Mesendoderm (in vitro differentiated cells): ENCODE measurements around the gene SYP.
A peak's percentile ranks its signal among the peaks of the same experiment; 100 is the strongest.

ENCODE experiments used
- DNase-seq: peaks from one replicate; pipeline ENCODE4 v3.0.0; 2013
- H2AK5ac ChIP-seq: 2 replicates; pipeline ENCODE4 v1.6.1; 2013; ENCODE audit warnings: low read length, inconsistent platforms
- H2BK120ac ChIP-seq: 2 replicates; pipeline ENCODE4 v1.6.1; 2013; ENCODE audit warnings: low read depth, mild to moderate bottlenecking, low read length, moderate library complexity, mixed read lengths
- H2BK15ac ChIP-seq: replicated peaks from 2 replicates; pipeline ENCODE4 v1.6.1; 2013; ENCODE audit warnings: low read depth, mild to moderate bottlenecking, moderate library complexity
- H2BK5ac ChIP-seq: 2 replicates; pipeline ENCODE4 v1.6.1; 2013; ENCODE audit warnings: low read length, inconsistent platforms
- H3K18ac ChIP-seq: 2 replicates; pipeline ENCODE4 v1.6.1; 2013; ENCODE audit warnings: mild to moderate bottlenecking, low read length, mixed read lengths
- H3K23ac ChIP-seq: one replicate; pipeline ENCODE4 v1.6.1; 2013; ENCODE audit warnings: low read length
- H3K27ac ChIP-seq: 2 replicates; pipeline ENCODE4 v1.5.1; 2013; ENCODE audit warnings: low read depth, mild to moderate bottlenecking, inconsistent platforms, low read length, moderate library complexity
- H3K27me3 ChIP-seq: 2 replicates; pipeline ENCODE4 v1.6.1; 2013; ENCODE audit warnings: low read length, control low read depth, mild to moderate bottlenecking, inconsistent platforms; ENCODE audit not compliant: insufficient read depth, poor library complexity
- H3K36me3 ChIP-seq: 2 replicates; pipeline ENCODE4 v1.6.1; 2013; ENCODE audit warnings: low read length, inconsistent platforms; ENCODE audit not compliant: control insufficient read depth, insufficient read depth
- H3K4ac ChIP-seq: one replicate; pipeline ENCODE4 v1.6.1; 2013; ENCODE audit warnings: low read depth, mild to moderate bottlenecking, low read length, moderate library complexity
- H3K4me1 ChIP-seq: 2 replicates; pipeline ENCODE4 v1.6.1; 2013; ENCODE audit warnings: low read depth, low read length, inconsistent platforms; ENCODE audit not compliant: control insufficient read depth
- H3K4me2 ChIP-seq: 2 replicates; pipeline ENCODE4 v1.6.1; 2013; ENCODE audit warnings: low read length
- H3K4me3 ChIP-seq: 2 replicates; pipeline ENCODE4 v1.5.1; 2013; ENCODE audit warnings: mild to moderate bottlenecking, low read length
- H3K56ac ChIP-seq: one replicate; pipeline ENCODE4 v1.6.1; 2013; ENCODE audit warnings: low read length
- H3K79me1 ChIP-seq: 2 replicates; pipeline ENCODE4 v1.6.1; 2013; ENCODE audit warnings: low read length, inconsistent platforms
- H3K79me2 ChIP-seq: 2 replicates; pipeline ENCODE4 v1.6.1; 2013; ENCODE audit warnings: mild to moderate bottlenecking, low read length; ENCODE audit not compliant: control insufficient read depth, insufficient read depth
- H3K9ac ChIP-seq: 2 replicates; pipeline ENCODE4 v1.6.1; 2013; ENCODE audit warnings: low read length, inconsistent platforms
- H4K5ac ChIP-seq: one replicate; pipeline ENCODE4 v1.6.1; 2013; ENCODE audit warnings: low read length
- H4K8ac ChIP-seq: one replicate; pipeline ENCODE4 v1.6.1; 2013; ENCODE audit warnings: low read depth, mild to moderate bottlenecking, control low read depth, low read length, moderate library complexity
- WGBS: extraction: QIAGEN DNeasy Blood & Tissue Kit; methylation state at CpG from one replicate; pipeline ENCODE4 v1.1.7; 2013; ENCODE audit warnings: low lambda C conversion rate, missing lambda C conversion rate; ENCODE audit not compliant: insufficient coverage; ENCODE audit errors: extremely low coverage; 5-methylcytosine and 5-hydroxymethylcytosine counted together

The SYP gene

DNA sequence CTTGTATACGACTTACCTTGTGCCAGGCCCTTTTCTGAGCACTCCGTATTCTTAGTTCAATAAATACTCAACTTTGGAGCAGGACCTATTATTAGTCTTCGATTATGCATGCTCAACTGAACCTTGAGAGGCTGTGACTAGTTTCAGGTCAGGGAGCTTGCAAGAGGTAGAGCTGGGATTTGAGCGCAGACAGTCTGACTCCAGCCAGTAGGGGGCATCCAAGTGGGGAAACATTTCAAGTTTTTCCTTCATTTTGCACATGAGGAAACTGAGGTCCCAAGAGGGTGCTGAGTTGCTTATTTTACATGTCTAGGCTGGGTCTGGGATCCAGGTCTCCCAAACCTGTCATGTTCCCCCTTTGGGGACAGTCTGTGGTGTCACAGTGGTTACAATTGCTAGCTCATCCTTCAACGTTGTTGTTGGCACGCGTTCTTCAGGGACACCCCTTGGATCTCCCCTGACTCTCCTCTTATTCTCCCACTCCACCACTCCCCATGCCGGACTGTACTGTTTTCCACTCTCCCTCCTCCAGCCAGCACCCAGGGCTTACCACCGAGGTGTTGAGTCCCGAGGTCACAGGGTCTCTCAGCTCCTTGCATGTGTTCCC lies 7.2 kb downstream of the SYP start:
- no peak overlapping the region for H3K56ac ChIP-seq
- no peak overlapping the region for H2AK5ac ChIP-seq
- no peak overlapping the region for H2BK15ac ChIP-seq
- no peaks in the 10 kb centered on the region for H3K4me1 ChIP-seq
- H3K9ac ChIP-seq = no peak overlapping the region
- H4K5ac ChIP-seq = no peak overlapping the region
- H3K79me2 ChIP-seq = no peaks in the 10 kb centered on the region
- no peak overlapping the region for H3K4ac ChIP-seq
- H3K27ac ChIP-seq = no peak overlapping the region
- no peaks in the 10 kb centered on the region for H3K36me3 ChIP-seq
- peak; percentile 46 for DNase-seq
- no peak overlapping the region for H3K23ac ChIP-seq
- WGBS = no CpG with 5 or more reads among the region's 10 CpGs
- H3K4me3 ChIP-seq = no peak overlapping the region
- no peak overlapping the region for H3K4me2 ChIP-seq
- H3K18ac ChIP-seq = no peak overlapping the region
- no peaks in the 10 kb centered on the region for H3K27me3 ChIP-seq
- no peaks in the 10 kb centered on the region for H3K79me1 ChIP-seq
- no peak overlapping the region for H2BK120ac ChIP-seq
- H4K8ac ChIP-seq = no peak overlapping the region
- no peak overlapping the region for H2BK5ac ChIP-seq

DNA sequence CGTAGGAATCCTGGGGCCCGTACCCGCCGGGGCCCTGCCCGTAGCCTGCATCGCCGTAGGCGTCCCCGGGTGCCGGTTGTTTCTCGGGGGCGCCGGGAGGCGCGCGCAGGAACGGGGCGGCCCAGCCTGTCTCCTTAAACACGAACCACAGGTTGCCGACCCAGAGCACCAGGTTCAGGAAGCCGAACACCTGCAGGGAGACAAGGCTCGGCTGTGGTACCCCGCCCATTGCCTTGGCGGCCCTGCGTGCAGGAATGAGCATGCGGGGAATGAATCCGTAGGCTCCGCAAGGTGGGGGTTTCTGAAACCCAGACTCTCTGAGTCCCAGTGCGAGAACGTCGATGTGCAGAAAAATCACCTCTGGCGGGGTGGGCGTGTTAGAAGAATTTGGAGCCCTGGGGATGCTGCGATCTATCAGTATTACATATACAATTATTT lies 8.4 kb downstream of the SYP start:
- no peak overlapping the region for H4K8ac ChIP-seq
- H3K23ac ChIP-seq = no peak overlapping the region
- peak overlapping the region; percentile 74 for H3K4ac ChIP-seq
- H3K18ac ChIP-seq = peak overlapping the region; percentile 95
- H3K9ac ChIP-seq = peak overlapping the region; percentile 71
- no peak overlapping the region for H2AK5ac ChIP-seq
- no peak overlapping the region for H4K5ac ChIP-seq
- no peak overlapping the region for H2BK5ac ChIP-seq
- WGBS = no CpG with 5 or more reads among the region's 34 CpGs
- no peaks in the 10 kb centered on the region for H3K4me1 ChIP-seq
- peak overlapping the region; percentile 90 for H3K27ac ChIP-seq
- peak overlapping the region; percentile 85 for H3K56ac ChIP-seq
- H3K79me1 ChIP-seq = no peaks in the 10 kb centered on the region
- H3K36me3 ChIP-seq = no peaks in the 10 kb centered on the region
- H2BK120ac ChIP-seq = peak overlapping the region; percentile 40
- no peak overlapping the region for H2BK15ac ChIP-seq
- H3K4me3 ChIP-seq = peak overlapping the region; percentile 23
- DNase-seq = peak; percentile 32
- no peaks in the 10 kb centered on the region for H3K79me2 ChIP-seq
- H3K4me2 ChIP-seq = peak overlapping the region; percentile 2
- H3K27me3 ChIP-seq = no peaks in the 10 kb centered on the region

- H3K36me3 ChIP-seq = no peaks in the 10 kb centered on the region
- H3K18ac ChIP-seq = peak overlapping the region; percentile 95
- H2BK15ac ChIP-seq = no peak overlapping the region
- H2BK120ac ChIP-seq = peak overlapping the region; percentile 40
- H2BK5ac ChIP-seq = no peak overlapping the region
- peak overlapping the region; percentile 71 for H3K9ac ChIP-seq
- peak overlapping the region; percentile 2 for H3K4me2 ChIP-seq
- DNase-seq = peak; percentile 100
- no peaks in the 10 kb centered on the region for H3K79me1 ChIP-seq
- WGBS = no CpG with 5 or more reads among the region's 32 CpGs
- H3K23ac ChIP-seq = no peak overlapping the region
- H3K56ac ChIP-seq = peak overlapping the region; percentile 85
- peak overlapping the region; percentile 90 for H3K27ac ChIP-seq
- H3K4me3 ChIP-seq = peak overlapping the region; percentile 23
- H4K8ac ChIP-seq = no peak overlapping the region
- no peaks in the 10 kb centered on the region for H3K27me3 ChIP-seq
- H2AK5ac ChIP-seq = no peak overlapping the region
- no peak overlapping the region for H4K5ac ChIP-seq
- H3K4ac ChIP-seq = peak overlapping the region; percentile 74
- H3K79me2 ChIP-seq = no peaks in the 10 kb centered on the region
- no peaks in the 10 kb centered on the region for H3K4me1 ChIP-seq
Observed at GRCh38 chrX:49190821-49191573, 9.0 kb downstream of the SYP start.

DNA sequence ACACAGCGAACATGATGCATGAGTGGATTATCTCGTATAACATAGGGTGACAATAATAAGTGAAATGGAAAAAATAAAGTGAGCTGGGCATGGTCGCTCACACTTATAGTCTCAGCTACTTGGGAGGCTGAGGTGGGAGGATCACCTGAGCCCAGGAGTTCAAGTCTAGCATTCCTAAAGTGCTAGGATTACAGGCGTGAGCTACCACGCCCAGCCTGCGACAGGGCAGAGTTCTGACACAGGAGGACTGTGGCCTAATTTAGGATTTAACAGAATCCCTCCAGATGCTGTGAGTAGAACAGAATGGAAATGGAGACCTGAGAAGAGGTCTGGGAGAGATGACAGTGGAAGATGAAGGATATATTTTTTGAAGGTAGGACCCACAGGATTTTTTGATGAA lies 10.4 kb downstream of the SYP start:
- Histone ChIP-seq H3K4me2 (no peak overlapping the region), H3K9ac (no peak overlapping the region), H4K8ac (no peak overlapping the region), H2BK120ac (no peak overlapping the region), H3K56ac (peak overlapping the region; percentile 25), H3K23ac (no peak overlapping the region), H3K4me3 (no peak overlapping the region), H3K18ac (no peak overlapping the region), H3K79me1 (no peaks in the 10 kb centered on the region), H3K79me2 (no peaks in the 10 kb centered on the region), H3K27ac (no peak overlapping the region), H2AK5ac (no peak overlapping the region), H3K4me1 (no peaks in the 10 kb centered on the region), H2BK15ac (no peak overlapping the region), H2BK5ac (no peak overlapping the region), H3K27me3 (no peaks in the 10 kb centered on the region), H3K4ac (no peak overlapping the region), H4K5ac (no peak overlapping the region), H3K36me3 (no peaks in the 10 kb centered on the region)
- no CpG with 5 or more reads among the region's 6 CpGs for WGBS
- no peak for DNase-seq

DNA sequence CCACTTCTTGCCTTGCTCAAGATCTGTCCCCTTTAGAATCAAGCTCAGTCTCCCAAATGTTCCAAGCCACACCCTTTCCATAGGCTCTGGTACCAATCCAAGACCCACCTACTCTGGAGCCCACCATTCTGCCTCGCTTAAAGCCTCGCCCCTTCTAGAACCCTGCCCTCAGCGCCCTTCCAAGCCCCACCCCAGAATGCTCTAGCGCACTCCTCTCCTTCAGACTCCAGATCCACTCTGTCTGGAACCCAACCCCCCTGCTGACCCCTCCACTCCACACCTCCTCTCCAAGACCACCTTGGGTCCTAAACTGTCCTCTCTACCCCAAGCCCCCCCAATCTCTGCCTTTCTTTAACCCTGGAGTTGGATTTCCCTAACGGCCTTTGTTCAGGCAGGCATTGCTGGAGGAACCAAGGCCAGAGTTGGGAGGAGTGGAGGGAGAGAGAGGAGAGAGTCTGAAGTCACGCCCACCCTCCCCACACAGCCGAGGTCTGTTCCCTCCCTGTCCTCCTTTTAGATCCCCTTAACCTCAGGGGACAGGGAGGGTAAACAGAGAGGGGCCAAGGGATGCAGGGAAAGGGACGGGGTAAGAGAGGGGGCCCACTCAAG lies 11.4 kb downstream of the SYP start:
- Histone ChIP-seq H2BK5ac (no peak overlapping the region), H3K79me2 (no peaks in the 10 kb centered on the region), H2BK120ac (no peak overlapping the region), H4K8ac (no peak overlapping the region), H2BK15ac (no peak overlapping the region), H3K36me3 (no peaks in the 10 kb centered on the region), H3K4ac (no peak overlapping the region), H3K4me3 (no peak overlapping the region), H3K18ac (no peak overlapping the region), H3K56ac (peak overlapping the region; percentile 49), H3K23ac (no peak overlapping the region), H3K9ac (no peak overlapping the region), H2AK5ac (no peak overlapping the region), H3K27ac (no peak overlapping the region), H4K5ac (no peak overlapping the region), H3K4me2 (no peak overlapping the region), H3K79me1 (no peaks in the 10 kb centered on the region), H3K4me1 (no peaks in the 10 kb centered on the region), H3K27me3 (no peaks in the 10 kb centered on the region)
- WGBS = no CpG with 5 or more reads among the region's 8 CpGs
- no peak for DNase-seq
